SIG-M5 treated with dmso at 0.1 percent for 504 hours (cell line): ENCODE data around the gene PERM1.
"Not testable (repeated sequence)": the region's sequence is repeated elsewhere in the genome, so short reads cannot be mapped to it uniquely, and the experiment has no call there.

Experiments used
- DNase-seq: peaks from one replicate; lab custom pipeline; 2025; ENCODE audit not compliant: unreplicated experiment; lab: John Stamatoyannopoulos, UW

Gene PERM1

DNA sequence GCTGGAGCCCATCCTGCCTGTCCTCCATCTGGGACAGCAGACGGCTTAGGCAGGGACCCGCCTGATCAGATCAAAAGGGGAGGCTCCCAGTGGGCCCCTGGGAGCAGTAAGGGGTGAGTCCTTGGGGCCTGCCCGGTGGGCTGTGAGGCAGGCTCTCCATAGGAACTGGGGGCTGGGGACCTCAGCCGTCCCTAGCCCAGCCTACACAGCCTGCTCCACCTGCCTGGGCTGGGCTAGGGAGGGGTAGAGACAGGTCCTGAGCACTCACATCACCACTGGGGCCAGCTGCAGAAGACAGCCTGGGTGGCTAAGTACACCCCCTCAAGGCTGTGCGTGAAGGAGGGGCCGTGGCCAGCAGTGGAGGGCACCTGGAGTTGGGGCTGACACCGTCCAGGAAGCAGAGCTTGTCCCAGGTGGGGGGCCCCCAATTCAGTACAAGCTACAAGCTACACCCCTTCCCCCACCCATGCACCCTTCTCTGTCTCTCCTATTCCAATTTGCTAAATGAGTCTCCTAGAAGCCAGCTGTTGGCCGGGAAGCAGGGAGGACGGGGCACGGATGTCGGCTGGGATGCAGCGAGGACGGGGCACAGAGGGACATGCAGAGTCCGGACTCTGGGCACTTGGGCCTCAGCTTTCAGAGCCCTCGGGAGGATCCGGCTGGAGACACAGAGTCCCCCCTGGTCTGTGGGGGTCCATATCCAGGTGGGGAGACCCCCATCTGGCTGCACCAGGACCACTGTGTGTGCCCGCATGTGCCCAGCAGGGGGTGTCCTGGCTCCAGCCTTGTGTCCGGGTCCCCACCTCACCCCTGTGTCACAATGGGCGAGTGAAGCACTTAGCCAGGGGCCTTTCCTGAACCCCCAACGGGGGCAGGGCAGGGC lies 33.1 kb upstream of the PERM1 start:
- DNase-seq = no peak

DNA sequence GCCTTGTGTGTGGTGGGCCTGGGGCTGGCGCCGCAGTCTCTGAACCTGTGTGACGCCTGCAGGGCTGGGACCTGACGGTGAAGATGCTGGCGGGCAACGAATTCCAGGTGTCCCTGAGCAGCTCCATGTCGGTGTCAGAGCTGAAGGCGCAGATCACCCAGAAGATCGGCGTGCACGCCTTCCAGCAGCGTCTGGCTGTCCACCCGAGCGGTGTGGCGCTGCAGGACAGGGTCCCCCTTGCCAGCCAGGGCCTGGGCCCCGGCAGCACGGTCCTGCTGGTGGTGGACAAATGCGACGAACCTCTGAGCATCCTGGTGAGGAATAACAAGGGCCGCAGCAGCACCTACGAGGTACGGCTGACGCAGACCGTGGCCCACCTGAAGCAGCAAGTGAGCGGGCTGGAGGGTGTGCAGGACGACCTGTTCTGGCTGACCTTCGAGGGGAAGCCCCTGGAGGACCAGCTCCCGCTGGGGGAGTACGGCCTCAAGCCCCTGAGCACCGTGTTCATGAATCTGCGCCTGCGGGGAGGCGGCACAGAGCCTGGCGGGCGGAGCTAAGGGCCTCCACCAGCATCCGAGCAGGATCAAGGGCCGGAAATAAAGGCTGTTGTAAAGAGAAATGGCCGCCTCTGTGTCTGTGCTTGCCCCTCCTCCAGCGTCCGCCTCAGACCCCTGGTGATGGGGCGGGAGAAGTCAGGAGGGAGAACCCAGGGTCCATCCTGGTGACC lies 32.2 kb upstream of the PERM1 start:
- no peak for DNase-seq

DNA sequence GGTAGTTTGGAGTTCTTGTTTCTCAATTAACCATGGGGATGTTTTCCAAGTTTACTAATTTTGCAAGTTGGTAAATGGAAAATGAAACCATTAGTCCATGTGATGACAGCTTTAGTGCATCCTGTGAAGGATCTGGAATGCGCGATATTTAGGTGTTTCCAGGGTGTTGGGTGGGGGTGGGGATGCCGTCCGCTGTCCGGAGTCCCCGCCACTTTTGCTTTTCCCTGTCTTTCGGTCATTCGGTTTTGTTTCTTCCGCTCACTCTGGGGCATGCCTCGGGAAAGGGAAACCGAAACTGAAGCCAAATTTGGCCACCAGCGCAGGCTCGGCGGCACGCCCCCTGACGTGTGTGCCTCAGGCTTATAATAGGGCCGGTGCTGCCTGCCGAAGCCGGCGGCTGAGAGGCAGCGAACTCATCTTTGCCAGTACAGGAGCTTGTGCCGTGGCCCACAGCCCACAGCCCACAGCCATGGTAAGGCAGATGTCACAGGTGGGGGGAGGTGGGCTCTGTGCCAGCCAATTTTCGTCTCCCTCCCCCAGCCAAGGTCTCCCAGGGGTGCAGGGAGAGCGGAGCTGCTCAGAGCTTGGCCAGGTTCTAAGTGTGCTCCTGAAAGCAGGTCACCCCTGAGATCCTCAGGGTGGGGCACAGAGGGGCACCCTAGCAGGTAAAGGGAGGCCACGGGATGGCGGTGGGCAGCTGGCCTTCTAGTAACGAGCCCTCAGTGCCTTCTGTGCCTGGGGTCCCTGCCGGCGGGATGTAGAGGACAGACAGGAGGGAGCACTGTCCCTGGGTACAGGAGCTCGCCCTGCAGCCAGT lies 31.4 kb upstream of the PERM1 start, which contains the start of gene ISG15:
ISG15 (plus strand) TSS at position 393 of the 817 bp plus-strand sequence; CDS start at position 470, 77 bp downstream.
- DNase-seq = peak; percentile 83

DNA sequence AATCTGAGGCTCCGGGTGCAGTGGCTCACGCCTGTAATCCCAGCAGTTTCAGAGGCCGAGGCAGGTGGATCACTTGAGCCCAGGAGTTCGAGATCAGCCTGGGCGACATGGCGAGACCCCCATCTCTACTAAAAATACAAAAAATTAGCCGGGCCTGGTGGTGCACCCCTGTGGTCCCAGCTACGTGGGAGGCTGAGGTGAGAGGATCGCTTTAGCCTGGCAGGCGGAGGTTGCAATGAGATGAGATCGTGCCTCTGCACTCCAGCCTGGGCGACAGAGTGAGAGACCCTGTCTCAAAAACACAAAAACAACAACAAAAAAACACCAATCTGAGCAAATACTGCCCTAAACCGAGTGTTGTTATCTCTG lies 30.8 kb upstream of the PERM1 start:
- DNase-seq = not testable (repeated sequence)

DNA sequence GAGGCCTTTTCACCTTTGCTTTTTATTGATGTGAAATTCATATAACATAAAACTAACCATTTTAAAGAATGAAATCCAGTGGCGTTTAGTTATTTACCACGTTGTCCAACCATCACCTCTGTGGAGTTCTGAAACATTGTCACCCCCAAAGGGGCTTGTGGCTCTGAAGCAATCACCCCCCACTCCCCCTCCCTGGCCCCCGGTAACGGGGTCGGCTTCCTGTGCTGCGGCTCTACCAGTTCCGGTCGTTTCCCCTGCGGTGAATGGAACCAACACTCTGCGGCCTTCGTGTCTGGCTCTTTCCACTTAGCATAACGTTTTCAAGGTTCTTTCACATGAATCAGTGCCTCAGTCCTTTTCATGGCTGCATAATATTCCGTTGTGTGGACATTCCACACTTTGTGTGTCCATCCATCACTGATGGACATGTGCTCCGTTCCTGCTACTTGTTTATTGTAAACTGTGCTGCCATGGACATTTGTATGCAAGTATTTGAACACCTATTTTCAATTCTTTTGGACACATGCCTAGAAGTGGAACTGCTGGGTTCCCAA lies 29.6 kb upstream of the PERM1 start:
- no peak for DNase-seq

DNA sequence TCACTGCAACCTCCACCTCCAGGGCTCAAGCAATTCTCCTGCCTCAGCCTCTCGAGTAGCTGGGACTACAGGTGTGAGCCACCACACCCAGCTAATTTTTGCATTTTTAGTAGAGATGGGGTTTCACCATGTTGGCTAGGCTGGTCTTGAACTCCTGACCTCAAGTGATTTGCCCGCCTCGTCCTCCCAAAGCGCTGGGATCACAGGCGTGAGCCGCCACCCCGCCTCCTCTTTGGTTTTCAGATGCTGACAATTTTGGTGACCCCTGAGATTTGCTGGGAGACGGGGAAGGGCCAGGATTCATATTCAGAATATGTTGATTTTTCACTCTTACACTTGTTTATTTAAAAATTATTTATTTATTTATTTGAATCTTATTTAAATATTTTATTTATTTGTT lies 28.2 kb upstream of the PERM1 start:
- not testable (repeated sequence) for DNase-seq

DNA sequence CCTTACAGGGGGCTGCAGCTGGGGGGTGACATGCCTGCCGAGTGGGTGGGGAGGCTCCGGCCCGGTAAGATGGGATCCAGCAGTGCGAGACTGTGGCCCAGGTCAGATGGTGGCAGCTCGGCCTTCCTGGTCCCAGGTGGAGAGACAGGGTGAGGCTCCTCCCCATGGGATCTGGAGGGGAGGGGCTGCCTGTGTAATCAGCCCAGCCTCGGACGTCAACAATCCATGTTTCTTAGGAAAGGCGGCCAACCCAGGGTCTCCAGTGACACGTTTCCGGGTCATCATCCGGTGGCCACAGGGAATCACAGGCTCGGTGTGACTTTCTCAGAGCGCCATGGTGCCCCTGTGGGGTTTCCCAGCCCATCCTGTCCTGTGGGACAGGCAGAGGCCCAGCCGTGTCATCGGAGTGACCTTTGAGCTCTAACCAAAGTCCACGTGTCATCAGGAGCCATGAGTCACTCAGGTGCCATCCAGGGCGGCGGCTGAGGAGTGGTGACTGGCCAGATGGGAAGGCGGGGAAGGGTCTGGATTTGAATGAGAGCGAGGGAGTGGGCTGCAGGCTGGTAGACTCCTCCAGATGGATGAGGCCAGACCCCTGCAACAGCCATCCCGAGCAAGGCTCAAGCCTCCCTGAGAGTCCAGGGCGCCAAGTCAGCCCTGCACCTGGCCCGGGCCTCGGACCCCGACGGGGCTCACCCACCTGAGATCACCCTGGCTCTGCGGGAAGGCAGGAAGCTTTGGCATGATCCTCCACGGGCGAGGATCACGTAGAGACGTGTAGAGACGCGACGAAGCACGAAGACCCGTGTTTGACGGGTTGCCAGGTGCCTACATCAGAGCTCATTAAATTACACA lies 24.6 kb upstream of the PERM1 start:
- DNase-seq = no peak

DNA sequence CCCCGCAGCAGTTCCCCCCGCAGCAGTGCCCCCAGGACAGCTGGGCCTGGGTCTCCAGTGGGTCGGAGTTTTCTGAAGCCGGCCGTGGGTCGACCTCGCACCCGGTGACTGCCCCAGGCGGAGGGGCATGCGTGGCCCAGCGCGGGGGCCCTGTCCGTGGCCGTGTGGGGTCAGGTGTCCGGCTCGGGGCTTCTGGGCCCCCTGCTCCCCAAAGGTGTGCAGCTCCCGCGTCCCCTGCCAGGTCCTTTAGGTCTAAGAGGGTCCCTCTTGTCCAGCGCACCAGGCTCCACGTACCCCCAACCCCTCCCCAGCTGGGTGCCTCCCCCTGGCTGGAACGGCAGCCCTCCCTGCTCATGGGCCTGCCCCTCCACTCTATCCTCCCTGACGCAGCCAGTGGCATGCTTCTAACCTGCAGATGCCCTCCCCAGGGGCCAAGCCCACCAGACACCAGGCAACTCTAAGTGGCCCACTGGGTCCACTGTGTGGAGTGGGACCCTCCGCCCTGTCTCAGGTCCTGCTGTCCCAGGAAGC lies 23.9 kb upstream of the PERM1 start:
- no peak for DNase-seq

DNA sequence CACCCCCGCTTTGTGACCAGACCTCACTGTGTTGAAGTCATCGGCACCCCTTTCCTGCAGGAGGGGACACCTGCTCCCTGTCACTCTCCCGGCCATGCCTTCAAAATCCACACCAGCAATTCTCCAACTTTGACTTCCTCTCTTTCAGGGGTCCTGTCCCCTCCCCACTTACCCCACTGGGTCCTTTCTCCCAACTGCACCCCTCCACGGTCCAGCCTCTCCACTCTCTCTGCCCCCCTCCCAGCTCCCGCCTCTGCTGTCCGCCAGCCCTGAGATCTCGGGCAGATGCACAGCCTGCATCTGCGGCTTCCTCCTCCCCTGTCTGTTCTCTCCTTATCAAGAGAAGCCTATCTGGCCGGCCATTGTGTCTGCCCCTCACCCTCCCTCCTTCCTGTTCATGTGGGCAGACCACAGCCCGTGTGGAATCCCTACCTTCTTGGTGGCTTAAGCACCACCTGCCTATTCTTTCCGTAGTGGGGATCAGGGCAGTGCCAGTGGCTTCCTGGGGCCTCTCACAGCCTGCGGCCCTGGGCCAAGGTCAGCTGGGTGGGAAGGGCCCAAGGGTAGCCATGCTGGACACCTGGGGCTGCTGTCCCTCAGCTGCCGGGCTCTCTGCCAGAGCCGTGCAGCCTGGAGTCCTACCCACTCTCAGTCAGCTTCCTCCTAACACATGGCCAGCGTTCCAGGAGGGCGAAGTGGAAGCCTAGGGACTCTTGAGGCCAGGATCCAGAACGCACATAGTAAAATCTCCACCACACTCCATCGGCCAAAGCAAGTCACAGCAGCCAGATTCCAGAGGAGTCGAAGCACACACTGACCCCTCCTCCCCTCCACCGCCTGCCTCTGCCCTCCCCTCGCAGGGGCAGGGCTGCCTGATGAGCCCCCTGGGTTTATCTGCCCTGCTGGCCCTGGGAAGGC lies 23.1 kb upstream of the PERM1 start:
- DNase-seq = no peak

DNA sequence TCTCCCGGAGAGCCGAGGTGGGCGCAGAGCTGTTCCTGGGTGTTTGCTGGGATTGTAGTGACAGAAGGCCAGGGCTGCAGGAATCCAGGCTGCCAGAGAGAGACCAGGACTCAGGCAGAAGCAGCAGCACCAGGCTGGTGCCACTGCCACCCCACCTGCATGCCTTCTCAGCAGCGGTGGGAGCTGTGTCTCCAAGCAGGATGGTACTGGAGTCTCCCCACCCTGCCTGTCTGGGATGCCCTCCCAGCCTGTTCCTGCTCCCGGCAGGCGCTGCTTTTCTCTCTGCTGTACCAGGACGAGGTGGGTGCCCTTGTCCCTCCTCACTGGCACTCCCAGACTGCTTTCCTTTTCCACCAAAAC lies 22.5 kb upstream of the PERM1 start:
- DNase-seq = no peak

DNA sequence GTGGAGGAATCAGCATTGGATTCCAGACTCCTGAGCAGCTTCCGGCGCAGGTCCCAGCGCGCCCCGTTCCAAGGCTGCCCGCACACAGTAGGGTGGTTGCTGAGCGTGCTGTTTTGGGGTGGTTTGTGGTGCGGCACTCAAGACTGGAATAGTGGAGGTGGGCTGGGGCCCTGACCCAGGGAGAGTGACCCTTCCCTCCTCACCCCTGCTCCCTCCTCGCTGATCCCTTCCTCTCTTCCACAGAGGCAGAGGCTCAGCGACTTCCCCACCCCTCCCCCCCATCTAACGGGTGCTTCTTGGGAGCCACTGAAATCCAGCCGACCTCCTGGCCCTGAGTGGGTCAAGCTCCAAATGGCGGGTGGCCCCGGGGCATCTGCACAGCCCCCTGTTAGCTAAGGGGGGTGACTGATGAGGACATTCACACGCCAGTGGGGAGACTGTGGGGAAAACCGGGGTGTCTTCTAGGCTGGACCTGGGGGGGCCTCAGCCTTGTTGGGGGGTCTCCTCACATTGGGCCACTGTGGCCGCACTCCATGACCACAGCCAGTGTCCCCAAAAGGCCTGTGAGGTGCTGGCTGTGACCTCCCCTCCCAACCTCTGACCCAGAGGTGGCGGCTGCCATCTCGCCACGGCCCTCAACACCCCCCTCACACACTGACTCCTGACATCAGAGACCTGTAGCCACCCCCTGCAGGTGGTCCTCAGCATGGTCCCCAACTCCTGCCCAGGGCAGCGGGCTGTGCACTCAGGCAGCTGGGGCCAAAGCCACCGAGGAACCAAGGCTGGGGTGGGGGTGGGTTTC lies 21.9 kb upstream of the PERM1 start:
- no peak for DNase-seq

DNA sequence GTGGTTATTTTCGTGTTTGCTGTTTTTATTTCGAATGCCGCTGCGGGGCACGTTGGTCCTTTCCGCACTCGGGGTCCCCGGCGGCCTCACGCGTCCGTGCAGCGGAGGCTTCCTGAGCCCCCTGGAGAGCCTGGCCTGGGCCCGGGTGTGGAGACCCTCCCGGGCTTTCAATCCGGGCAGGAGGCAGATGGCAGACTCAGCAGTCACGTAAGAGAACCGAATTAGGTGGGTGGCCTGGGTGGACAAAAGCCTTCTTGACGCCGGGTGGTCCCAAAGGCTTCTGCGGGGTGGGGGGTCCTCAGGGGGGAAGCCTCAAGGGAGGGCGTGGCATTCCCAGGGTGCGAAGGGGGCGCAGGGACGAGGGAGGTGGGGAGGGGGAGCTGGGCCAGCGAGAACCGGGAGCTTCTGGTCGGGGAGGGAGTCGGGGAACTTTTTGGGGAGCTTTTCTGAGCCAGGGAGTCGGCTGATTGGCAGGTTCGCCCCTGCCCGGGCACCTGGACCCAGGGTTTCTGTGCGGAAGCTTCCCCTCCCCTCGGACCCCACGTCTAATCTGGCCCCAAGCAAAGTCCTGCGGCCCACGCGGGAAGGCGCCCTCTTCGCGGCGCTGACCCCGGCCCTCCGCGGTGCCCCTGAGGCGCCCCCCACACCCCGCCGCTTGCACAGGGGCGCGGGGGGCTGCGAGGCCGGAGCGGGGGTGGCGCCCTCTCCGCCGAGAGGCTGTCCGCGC lies 19.3 kb upstream of the PERM1 start:
- no peak for DNase-seq

DNA sequence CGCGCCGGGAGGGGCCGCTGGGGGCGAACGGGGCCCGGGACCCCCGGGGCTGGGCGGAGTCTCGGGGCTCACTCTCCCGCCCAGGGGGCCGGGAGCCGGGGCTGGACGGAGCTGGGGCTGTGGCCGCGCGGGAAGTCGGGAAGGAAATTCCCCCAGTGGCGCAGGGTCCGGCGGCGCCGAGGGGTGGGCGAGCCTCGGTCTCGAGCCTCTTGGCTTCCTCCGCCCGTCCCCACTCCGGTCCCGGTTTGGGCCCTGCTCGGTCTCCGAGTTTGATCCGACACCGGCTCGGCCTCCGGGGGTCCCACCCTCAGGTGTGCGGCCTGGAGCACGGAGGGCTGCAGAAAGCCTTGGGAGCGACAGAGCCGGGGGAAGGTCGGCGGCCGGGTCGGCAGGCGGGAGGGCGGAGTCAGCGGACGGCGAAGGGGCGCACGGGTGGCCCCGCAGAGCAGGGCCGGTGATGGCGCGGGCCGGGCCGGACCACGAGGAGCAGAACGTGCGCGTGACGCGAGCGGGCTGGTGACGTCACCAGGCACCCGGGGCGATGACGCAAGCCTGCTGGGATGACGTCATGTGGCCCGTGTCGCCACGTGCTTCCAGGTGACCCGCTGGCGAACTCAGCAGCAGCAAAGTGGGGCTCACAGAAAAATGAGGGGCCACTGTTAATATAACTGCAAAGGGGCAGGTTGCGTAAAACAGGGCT lies 18.6 kb upstream of the PERM1 start:
- peak; percentile 30 for DNase-seq

DNA sequence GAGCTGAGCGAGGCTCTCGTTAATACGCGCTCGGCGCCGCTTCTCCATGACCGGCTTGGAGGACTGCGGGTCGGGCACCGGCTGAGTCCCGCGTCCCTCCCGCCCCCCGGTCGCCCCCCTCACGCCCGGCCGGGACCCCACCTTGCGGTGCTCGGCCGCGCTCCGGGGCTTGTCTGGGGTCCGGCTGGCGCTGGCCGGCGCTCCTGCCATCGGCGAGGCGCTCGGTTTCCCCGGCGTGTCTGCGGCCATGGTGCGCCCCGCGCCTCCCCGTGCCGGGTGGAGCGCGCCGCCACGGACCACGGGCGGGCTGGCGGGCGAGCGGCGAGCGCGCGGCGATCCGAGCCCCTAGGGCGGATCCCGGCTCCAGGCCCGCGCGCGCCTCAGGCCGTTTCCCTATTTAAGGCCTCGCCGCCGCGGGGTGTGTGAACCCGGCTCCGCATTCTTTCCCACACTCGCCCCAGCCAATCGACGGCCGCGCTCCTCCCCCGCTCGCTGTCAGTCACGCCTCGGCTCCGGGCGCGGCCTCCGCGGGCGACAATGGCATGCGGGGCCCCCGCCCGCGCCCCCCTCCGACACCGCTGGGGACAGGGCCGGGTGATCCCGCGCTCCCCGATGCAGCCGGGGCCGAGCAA lies 17.9 kb upstream of the PERM1 start, which contains the start of gene HES4:
HES4 (minus strand) TSS at position 373 of the 632 bp plus-strand sequence; CDS start at position 249, 124 bp downstream.
- DNase-seq = peak; percentile 83

DNA sequence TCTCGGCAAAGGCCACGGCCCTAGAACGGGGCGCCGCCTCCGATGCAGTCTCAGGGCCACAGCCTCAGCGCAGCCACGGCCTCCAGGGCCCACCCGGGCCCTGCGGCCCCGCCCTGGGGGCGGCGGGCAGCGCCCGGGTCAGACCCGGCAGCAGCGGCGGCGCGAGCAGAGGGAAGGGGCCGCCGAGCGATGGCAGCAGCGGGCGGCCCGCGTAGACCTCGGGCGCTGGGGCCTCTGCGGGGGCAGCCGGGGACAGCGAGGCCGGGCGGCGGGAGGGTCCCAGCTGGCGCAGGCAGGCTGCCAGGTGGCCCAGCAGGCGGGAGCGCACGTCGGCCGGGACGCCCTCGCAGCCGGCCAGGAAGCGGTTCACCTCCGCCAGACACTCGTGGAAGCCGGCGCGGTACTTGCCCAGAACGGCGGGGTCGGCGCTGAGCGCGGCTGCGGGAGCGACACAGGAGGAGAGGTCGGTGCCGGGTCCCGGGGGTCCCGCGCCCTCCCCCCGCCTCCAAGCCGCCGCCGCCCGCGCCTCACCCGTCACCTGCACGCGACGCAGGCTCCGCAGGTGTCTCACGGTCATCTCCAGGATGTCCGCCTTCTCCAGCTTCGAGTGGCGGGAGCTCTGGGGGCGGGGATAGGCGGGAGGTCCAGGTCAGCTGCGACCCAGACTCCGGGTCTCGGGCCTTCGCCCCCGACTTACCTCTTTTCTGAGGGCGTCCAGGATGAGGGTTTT lies 17.3 kb upstream of the PERM1 start:
- DNase-seq = no peak

DNA sequence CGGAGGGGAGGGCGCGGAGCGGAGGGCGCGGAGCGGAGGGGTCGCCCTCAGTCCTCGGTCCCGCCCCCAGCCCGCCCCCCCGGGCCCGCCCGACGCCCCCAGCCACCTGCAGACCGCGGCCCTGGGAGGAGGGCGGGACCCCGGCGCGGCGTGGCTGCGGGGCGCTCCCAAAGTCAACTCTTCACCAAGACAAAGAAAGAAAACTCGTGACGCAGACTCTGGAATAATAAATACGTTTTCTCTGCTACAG lies 16.8 kb upstream of the PERM1 start:
- no peak for DNase-seq
